OCI-LY3 (cell line): ENCODE data around the gene RNASET2.

Experiments
- EZH2phosphoT487 ChIP-seq: fragments of 200-600 bp; shearing (Covaris generic); IDR thresholded peaks from 2 replicates; pipeline ENCODE4 v1.6.1; 2018; ENCODE audit warnings: antibody characterized with exemption, mixed run types, low read depth
- TF ChIP-seq, protein P1 (sequence below): fragments of 200-600, 300-600 bp; sonication (generic); IDR thresholded peaks from 2 replicates; pipeline ENCODE4 v1.5.1; 2014; ENCODE audit warnings: antibody characterized with exemption, low read length, low read depth

DNA sequence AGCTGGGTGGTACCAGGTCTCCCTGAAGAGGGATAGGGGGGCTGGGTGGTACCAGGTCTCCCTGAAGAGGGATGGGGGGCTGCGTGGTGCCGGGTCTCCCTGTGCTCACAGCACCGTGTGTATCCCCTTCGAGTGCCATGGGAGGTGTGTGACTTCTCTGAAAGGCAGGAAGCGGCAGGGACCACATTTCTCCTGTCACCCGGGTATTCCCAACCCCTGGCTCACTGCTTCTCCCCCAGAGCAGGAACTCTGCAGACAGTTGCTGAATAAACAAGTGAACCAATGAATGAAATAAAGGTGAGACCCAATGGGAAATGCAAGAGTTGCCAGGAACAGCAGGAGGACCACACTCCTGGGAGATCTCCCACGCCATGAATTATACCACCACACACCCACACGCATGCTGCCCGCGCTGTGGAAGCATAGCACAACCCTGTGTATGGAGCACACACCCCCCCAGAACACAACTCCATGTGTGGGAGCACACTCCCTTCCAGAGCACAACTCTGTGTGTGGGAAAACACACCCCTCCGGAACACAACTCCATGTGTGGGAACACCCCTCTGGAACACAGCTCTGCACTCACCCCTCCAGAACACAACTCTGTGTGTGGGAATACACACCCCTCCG lies 50.7 kb downstream of the RNASET2 start:
- TF ChIP-seq, protein P1, sequence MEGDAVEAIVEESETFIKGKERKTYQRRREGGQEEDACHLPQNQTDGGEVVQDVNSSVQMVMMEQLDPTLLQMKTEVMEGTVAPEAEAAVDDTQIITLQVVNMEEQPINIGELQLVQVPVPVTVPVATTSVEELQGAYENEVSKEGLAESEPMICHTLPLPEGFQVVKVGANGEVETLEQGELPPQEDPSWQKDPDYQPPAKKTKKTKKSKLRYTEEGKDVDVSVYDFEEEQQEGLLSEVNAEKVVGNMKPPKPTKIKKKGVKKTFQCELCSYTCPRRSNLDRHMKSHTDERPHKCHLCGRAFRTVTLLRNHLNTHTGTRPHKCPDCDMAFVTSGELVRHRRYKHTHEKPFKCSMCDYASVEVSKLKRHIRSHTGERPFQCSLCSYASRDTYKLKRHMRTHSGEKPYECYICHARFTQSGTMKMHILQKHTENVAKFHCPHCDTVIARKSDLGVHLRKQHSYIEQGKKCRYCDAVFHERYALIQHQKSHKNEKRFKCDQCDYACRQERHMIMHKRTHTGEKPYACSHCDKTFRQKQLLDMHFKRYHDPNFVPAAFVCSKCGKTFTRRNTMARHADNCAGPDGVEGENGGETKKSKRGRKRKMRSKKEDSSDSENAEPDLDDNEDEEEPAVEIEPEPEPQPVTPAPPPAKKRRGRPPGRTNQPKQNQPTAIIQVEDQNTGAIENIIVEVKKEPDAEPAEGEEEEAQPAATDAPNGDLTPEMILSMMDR = no peak
- TF ChIP-seq EZH2phosphoT487 = no peak
